ENCODE results near the gene NCKAP1. TPM values are rescaled to one million over a fixed set of nuclear protein-coding genes. Genes with fewer than 3 reads are reported as not detected.
"Not testable (repeated sequence)": the region's sequence is repeated elsewhere in the genome, so short reads cannot be mapped to it uniquely, and the experiment has no call there.

The NCKAP1 gene
- total and polyA plus RNA-seq, 3 donors from 2014 or later = 59.6 to 110 (median 82.9) TPM

GRCh38 chr2:183024339-183025095, 13.7 kb downstream of the NCKAP1 start:
- Histone ChIP-seq H3K4me3 (no peak overlapping the region), H3K36me3 (ENCODE audit: low read depth, missing control alignments) (no peaks in the 10 kb centered on the region), H3K27me3 (no peaks in the 10 kb centered on the region), H3K9me3 (no peaks in the 10 kb centered on the region), H3K27ac (no peak overlapping the region), H3K4me1 (no peaks in the 10 kb centered on the region)
- WGBS, 2 donors = 64 to 65% methylated on average over 8 of the region's 8 CpGs
- intact Hi-C loops (cut with DNase I; ENCODE audit: low total_unique reads) = no loop called here
- DNase-seq = no peak
- TF ChIP-seq CTCF (IDR thresholded peaks at IDR 0.05) = no peak

- 63 to 72% methylated on average over 3 of the region's 3 CpGs for WGBS, 2 donors
Measured at GRCh38 chr2:183022711-183023110, 15.5 kb downstream of the NCKAP1 start.

GRCh38 chr2:183021613-183022012, 16.6 kb downstream of the NCKAP1 start:
- no peak for TF ChIP-seq CTCF (IDR thresholded peaks at IDR 0.05)
- H3K4me1 ChIP-seq = no peaks in the 10 kb centered on the region
- H3K9me3 ChIP-seq = no peaks in the 10 kb centered on the region
- H3K36me3 ChIP-seq (ENCODE audit: low read depth, missing control alignments) = no peaks in the 10 kb centered on the region
- H3K27ac ChIP-seq = no peak overlapping the region
- intact Hi-C loops (cut with DNase I; ENCODE audit: low total_unique reads) = no loop called here
- 92 to 97% methylated on average over 2 of the region's 2 CpGs for WGBS, 2 donors
- DNase-seq = no peak
- H3K4me3 ChIP-seq = no peak overlapping the region
- H3K27me3 ChIP-seq = no peaks in the 10 kb centered on the region

More at GRCh38 chr2:183022711-183023110, 15.5 kb downstream of the NCKAP1 start:
- H3K36me3 ChIP-seq (ENCODE audit: low read depth, missing control alignments) = no peaks in the 10 kb centered on the region
- intact Hi-C loops (cut with DNase I; ENCODE audit: low total_unique reads) = no loop called here
- no peak overlapping the region for H3K4me3 ChIP-seq
- DNase-seq = no peak
- no peak overlapping the region for H3K27ac ChIP-seq
- TF ChIP-seq POLR2A (IDR thresholded peaks at IDR 0.05) (no peak), CTCF (IDR thresholded peaks at IDR 0.05) (no peak)
- H3K9me3 ChIP-seq = no peaks in the 10 kb centered on the region
- no peaks in the 10 kb centered on the region for H3K27me3 ChIP-seq
- H3K4me1 ChIP-seq = no peaks in the 10 kb centered on the region

GRCh38 chr2:183019718-183020442, 18.4 kb downstream of the NCKAP1 start:
- Histone ChIP-seq H3K4me1 (no peaks in the 10 kb centered on the region), H3K9me3 (no peaks in the 10 kb centered on the region), H3K27ac (no peak overlapping the region), H3K36me3 (ENCODE audit: low read depth, missing control alignments) (no peaks in the 10 kb centered on the region), H3K27me3 (no peaks in the 10 kb centered on the region), H3K4me3 (no peak overlapping the region)
- intact Hi-C loops (cut with DNase I; ENCODE audit: low total_unique reads) = no loop called here
- 86 to 88% methylated on average over 1 of the region's 1 CpG for WGBS, 2 donors
- no peak for DNase-seq
- TF ChIP-seq CTCF (IDR thresholded peaks at IDR 0.05) = no peak
- TF ChIP-seq POLR2A (IDR thresholded peaks at IDR 0.05) = no peak

GRCh38 chr2:183017845-183018244, 20.4 kb downstream of the NCKAP1 start:
- H3K36me3 ChIP-seq (ENCODE audit: low read depth, missing control alignments); H3K27me3 ChIP-seq; H3K9me3 ChIP-seq; H3K27ac ChIP-seq; H3K4me1 ChIP-seq; H3K4me3 ChIP-seq; DNase-seq; intact Hi-C loops (cut with DNase I; ENCODE audit: low total_unique reads): not testable (repeated sequence)
- WGBS, 2 donors = 90 to 97% methylated on average over 11 of the region's 11 CpGs
